ENCODE measurements around the gene STX5. TPM values are rescaled to one million over a fixed set of nuclear protein-coding genes. Genes with fewer than 3 reads are reported as not detected.

STX5 gene
- polyA plus RNA-seq, 3 donors: 36.4 to 39.6 (median 38.5) TPM

DNA sequence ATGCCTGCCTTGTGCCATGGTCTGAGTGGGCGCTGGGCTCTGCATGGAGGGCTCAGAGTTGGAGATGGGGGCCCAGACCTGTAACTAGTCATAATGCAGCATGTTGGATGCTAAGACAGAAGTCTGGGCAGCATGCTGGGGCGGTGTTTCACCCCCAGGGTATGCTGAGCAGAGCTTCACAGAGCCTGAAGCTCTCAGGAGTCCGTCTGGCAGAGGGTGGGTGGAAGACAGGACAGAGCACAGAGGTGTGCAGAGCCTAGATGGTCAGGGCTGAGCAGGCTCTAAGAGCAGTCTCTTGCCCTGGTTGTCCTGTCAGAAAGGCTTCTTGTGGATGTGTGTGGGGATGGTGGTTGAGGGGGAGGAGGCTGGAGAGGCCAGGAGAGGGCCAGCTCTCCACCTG, 53.4 kb downstream of the STX5 start:
- WGBS (ENCODE audit: insufficient coverage): 100% methylated on average over 3 of the region's 3 CpGs
- H3K27ac ChIP-seq (ENCODE audit: low read depth in 1 of 2, low read length in 2 of 2): no peak overlapping the region
- no peak for TF ChIP-seq CTCF (IDR thresholded peaks at IDR 0.05)
- no peaks in the 10 kb centered on the region for H4K20me1 ChIP-seq (ENCODE audit: insufficient read depth, low read length)
- H3K4me2 ChIP-seq (replicated peaks; ENCODE audit: extremely low read depth, low read length, poor library complexity, severe bottlenecking): no peak overlapping the region
- Mint-ChIP-seq H3K4me3 (no peak overlapping the region), H3K27me3 (ENCODE audit: low read depth in 3 of 3) (peaks cover 0 to 1% (median 0%) of the 10 kb centered on the region in 3 donors), H3K27ac (peak overlapping the region in 3 of 7 donors; percentile 37 to 74 (median 52)), H3K4me1 (peaks cover 12% of the 10 kb centered on the region), H3K36me3 (peaks cover 47 to 72% of the 10 kb centered on the region in 2 donors), H3K9me3 (peaks cover 0 to 7% (median 2%) of the 10 kb centered on the region in 7 donors)
- peaks cover 8 to 14% of the 10 kb centered on the region in 2 donors for H3K4me1 ChIP-seq (ENCODE audit: control insufficient read depth in 1 of 2, insufficient read depth in 2 of 2, low read length in 2 of 2)
- no peak overlapping the region for H2AFZ ChIP-seq (ENCODE audit: insufficient read depth, low read depth, low read length, poor library complexity, severe bottlenecking)
- H3K9me3 ChIP-seq (replicated peaks in 1 of 2; ENCODE audit: control insufficient read depth in 1 of 2, insufficient read depth in 1 of 2, low read length in 2 of 2): no peaks in the 10 kb centered on the region
- H3K27me3 ChIP-seq (ENCODE audit: control insufficient read depth in 2 of 2, insufficient read depth in 2 of 2, low read length in 2 of 2): no peaks in the 10 kb centered on the region
- H3K79me2 ChIP-seq (ENCODE audit: insufficient read depth, low read length): peaks cover 7% of the 10 kb centered on the region
- H3K4me3 ChIP-seq (replicated peaks in 1 of 3; ENCODE audit: low read depth in 2 of 3, low read length in 3 of 3): no peak overlapping the region
- intact Hi-C loops (cut with micrococcal nuclease): no loop called here
- no peak for DNase-seq
- H3K36me3 ChIP-seq (replicated peaks in 1 of 2; ENCODE audit: control insufficient read depth in 1 of 2, insufficient read depth in 2 of 2, low read length in 2 of 2): peaks cover 38 to 49% of the 10 kb centered on the region in 2 donors
- no peak overlapping the region for H3K9ac ChIP-seq (ENCODE audit: insufficient read depth, low read length, poor library complexity, severe bottlenecking)

- Histone ChIP-seq H3K4me1 (ENCODE audit: control insufficient read depth in 1 of 2, insufficient read depth in 2 of 2, low read length in 2 of 2) (peaks cover 8 to 14% of the 10 kb centered on the region in 2 donors), H3K4me2 (replicated peaks; ENCODE audit: extremely low read depth, low read length, poor library complexity, severe bottlenecking) (no peak overlapping the region), H2AFZ (ENCODE audit: insufficient read depth, low read depth, low read length, poor library complexity, severe bottlenecking) (no peak overlapping the region), H3K79me2 (ENCODE audit: insufficient read depth, low read length) (peaks cover 17% of the 10 kb centered on the region), H3K4me3 (replicated peaks in 1 of 3; ENCODE audit: low read depth in 2 of 3, low read length in 3 of 3) (no peak overlapping the region), H3K9ac (ENCODE audit: insufficient read depth, low read length, poor library complexity, severe bottlenecking) (no peak overlapping the region), H3K27me3 (ENCODE audit: control insufficient read depth in 2 of 2, insufficient read depth in 2 of 2, low read length in 2 of 2) (no peaks in the 10 kb centered on the region), H3K27ac (ENCODE audit: low read depth in 1 of 2, low read length in 2 of 2) (no peak overlapping the region), H4K20me1 (ENCODE audit: insufficient read depth, low read length) (no peaks in the 10 kb centered on the region), H3K9me3 (replicated peaks in 1 of 2; ENCODE audit: control insufficient read depth in 1 of 2, insufficient read depth in 1 of 2, low read length in 2 of 2) (no peaks in the 10 kb centered on the region), H3K36me3 (replicated peaks in 1 of 2; ENCODE audit: control insufficient read depth in 1 of 2, insufficient read depth in 2 of 2, low read length in 2 of 2) (peaks cover 35 to 42% of the 10 kb centered on the region in 2 donors)
- H3K27me3 Mint-ChIP-seq (ENCODE audit: low read depth in 3 of 3): peaks cover 0 to 1% (median 0%) of the 10 kb centered on the region in 3 donors
- H3K4me3 Mint-ChIP-seq: no peak overlapping the region
- TF ChIP-seq CTCF (IDR thresholded peaks at IDR 0.05): no peak
- H3K27ac Mint-ChIP-seq: peak overlapping the region in 3 of 7 donors; percentile 27 to 48 (median 31)
- DNase-seq: no peak
- WGBS (ENCODE audit: insufficient coverage): 94% methylated on average over 2 of the region's 2 CpGs
- H3K36me3 Mint-ChIP-seq: peaks cover 41 to 64% of the 10 kb centered on the region in 2 donors
- peaks cover 0 to 7% (median 0%) of the 10 kb centered on the region in 7 donors for H3K9me3 Mint-ChIP-seq
- intact Hi-C loops (cut with micrococcal nuclease): no loop called here
- peaks cover 12% of the 10 kb centered on the region for H3K4me1 Mint-ChIP-seq
Observed at GRCh38 chr11:62777389-62777788, 54.5 kb downstream of the STX5 start.

Measured in CD14-positive monocyte (primary cell).